NCI-H82 treated with DMSO at 0.1 percent for 48 hours (cell line): ENCODE measurements around the gene TRIO.
A peak's percentile ranks its signal among the peaks of the same experiment; 100 is the strongest.

Experiments
- DNase-seq: peaks from one replicate; lab custom pipeline; 2025; ENCODE audit not compliant: unreplicated experiment; lab: John Stamatoyannopoulos, UW

TRIO gene

DNA sequence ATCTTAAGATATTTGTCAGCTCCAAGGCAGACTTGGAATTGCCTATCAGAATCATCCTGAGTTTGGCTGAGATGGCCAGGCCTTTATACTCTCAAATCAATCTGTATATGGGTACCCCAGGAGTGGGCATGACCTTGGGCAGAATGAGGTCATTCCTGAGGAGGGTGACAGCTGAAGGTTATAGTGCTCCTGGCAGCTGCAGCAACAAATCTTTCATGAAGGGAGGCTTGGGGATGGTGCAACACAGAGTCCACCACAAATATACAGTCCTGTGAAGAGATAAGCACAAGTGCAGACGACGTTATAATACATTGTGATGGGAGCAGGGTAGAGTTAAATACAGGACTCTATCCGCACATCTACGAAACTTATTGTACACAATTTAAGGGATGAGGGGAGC lies 21.1 kb upstream of the TRIO start:
- no peak for DNase-seq

DNA sequence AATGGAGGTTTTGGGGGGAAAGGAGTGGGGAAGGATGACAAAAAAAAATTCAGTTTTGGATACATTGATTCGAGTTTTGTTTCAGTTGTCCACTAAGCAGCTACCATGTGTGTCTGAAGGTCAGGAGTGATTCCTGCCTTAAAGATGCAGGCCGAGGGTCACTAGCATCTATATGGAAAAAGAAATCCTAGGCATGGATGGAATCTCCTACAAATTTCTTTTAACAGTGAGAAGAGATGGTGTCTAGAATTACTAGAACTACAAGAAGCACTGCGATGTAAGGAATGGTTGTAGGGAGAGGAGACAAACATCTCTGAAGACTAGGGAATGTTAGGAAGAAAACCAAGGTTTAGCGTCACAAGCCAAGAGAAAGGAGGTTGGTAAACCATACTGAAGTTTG lies 19.6 kb upstream of the TRIO start:
- no peak for DNase-seq

DNA sequence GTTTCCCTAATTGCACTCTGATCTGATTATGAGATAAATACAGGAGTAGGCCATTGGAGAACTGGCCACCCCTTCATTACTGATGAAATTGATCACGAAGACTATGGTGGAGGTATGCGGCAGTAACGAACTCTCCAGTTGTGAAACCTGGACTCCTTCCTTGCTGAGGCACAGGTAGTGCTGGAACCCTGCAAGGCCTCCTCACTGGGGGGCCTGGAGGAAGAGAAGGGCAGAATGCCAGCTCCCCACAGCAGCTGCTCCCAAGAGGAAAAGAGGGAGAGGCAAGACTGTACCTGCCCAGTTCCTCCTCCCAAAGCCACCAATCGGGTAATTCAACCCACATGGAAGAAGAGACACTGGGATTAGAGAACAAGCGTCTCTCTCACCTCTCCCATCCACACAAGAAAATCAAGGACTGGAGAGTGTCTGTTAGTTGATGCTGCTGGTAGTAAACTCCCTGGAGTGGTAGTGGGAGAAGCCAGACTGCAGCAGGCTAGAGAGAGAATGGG lies 19.1 kb upstream of the TRIO start:
- no peak for DNase-seq

DNA sequence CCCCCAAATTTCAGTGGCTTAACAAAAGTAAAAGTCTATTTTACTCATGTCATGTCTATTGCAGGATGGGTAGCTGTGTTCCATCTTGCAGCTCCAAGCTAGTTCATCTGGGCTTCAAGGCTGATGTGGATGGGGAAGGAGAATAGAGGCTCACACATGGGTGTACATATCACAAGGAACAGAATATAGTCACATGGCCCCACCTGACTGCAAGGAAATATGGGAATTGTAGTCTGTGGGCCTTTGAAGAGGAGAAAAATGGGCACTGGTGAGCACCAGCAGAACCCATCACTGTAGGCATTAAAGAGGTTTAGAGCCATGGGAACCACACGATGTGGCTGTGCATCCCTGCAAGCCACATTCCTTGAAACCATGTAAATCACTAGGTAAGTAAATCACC lies 17.9 kb upstream of the TRIO start:
- DNase-seq = no peak

DNA sequence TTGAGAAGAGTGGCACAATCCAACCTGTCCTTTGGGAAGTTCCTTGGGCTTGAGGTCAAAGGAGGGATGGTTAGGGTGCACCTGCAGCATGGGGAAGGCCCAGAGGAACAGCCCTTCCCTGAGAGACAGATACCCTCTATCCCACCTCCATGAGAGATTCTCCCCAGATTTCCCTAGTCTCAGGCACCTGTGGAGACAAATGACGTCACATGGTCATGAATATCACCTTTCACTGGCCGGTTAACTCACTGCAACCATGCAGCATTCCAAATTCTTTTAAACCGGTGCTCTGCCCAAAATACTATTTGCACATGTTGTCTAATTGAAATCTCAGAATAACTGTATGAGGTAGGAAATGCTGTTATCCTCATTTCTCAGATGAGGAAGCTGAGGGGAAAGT lies 15.6 kb upstream of the TRIO start:
- no peak for DNase-seq

DNA sequence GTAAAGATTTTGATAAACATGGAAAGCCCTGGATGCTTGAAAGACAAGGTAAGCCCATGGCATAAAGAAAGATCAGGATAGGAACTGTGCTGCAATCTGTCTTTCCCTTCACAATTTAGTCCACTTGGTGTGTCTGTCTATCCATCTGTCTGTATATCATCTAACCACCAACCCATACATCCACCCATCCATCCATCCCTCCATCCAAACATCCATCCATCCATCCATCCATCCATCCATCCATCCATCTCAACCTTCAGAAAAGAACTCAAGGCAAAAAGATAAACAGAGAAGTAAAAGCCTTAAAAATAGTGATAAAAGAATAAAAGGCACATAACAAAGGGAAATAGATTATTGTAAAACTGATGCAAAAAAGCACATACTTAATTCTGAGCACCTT lies 15.1 kb upstream of the TRIO start:
- no peak for DNase-seq

DNA sequence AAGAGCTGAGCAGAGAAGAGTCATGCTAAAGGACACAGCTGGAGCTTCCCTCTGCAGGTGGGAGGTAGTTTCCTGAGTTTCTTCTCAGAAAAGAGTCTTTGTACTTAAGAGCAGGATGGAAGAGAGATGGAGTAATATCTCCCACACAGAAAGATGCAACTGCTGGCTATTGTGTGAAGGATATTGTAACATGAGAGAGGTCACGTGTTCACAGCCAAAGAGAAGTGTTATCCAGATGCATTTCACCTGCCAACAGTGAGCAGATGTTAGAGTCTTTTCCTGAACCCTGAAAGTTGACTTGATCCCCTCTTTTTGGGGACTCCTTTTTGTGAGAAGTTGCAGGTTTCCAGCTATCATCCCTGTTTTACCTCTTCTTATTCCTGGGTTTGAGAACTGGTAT lies 14.0 kb upstream of the TRIO start:
- DNase-seq = no peak

DNA sequence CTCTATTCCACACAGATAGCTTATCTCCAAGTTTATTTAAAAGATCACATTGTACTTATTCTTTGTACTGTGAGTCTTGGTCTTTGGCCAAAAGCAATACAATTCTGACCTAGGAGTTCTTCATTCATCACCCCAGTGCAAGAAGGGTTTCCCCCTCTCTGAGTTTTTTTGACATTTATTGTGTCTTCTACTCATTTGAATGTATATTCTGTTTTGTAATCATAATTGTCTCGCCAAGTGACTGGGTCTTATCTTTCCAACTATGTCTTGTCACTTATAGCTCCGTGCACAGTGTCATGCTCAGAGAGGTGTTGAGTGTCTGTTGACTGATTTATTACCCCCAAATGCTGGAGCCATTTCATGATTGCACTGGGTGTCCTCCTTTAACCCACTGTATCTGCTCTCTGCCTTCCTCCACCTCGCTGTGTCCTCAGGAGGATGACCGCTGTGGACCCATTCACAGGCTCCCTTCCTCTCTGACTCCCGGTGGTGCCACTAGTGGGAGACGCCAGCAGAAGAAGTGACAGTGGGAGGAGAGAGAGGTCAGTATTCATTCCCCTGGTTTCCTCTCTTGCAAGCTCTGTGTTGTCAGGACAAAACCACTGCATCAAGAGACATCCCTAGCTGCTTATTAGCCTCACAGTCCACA lies 11.2 kb upstream of the TRIO start:
- no peak for DNase-seq

DNA sequence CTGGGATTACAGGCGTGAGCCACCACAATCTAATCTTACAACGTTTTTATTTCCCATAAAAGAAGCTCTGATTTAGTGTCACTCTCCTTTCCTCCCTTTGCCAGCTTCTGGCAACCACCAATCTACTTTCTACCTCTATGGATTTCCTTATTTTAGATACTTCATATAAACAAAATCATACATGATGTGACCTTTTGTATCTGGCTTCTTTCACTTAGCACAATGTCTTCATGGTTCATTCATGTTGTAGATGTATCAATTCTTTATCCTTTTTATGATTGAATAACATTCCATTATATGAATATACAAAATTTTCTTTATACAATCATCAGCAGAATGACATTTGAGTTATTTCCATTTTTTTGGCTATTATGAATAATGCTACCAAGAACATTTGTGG lies 9.7 kb upstream of the TRIO start:
- DNase-seq = no peak

DNA sequence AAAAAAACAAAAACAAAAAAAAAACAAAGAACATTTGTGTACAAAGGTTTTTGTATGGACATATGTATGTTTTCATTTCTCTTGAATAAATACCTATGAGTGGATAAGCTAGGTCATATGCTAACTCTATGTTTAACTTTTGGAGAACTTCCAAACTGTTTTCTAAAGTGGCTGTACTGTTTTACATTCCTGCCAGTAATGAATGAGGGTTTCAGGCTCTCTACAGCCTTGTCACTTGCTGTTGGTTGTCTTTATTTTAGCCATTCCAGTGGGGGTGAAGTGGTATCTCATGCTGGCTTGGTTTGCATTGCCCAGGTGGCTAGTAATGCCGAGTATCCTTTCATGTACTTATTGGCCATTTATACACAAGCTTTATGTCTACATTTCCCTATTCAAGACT lies 9.1 kb upstream of the TRIO start:
- DNase-seq = no peak

DNA sequence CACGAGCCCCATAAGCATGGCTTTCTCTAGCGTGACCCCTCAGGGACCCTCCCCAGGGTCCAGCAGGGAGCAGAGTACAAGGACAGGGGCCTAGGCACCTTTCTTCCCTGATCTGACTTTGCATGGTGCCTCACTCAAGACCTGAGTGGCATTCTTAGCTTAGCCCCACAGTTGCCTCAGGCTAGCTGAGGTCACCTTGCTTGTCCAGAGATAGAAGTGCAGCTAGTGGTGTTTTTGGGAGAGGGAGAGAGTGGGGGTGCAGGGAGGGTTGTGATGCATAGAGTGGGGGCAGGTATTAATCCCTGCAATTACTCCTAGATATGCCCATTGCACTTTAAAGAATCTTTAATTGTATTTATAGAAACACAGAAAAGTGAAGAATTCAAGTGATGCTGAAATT lies 8.4 kb upstream of the TRIO start:
- no peak for DNase-seq

DNA sequence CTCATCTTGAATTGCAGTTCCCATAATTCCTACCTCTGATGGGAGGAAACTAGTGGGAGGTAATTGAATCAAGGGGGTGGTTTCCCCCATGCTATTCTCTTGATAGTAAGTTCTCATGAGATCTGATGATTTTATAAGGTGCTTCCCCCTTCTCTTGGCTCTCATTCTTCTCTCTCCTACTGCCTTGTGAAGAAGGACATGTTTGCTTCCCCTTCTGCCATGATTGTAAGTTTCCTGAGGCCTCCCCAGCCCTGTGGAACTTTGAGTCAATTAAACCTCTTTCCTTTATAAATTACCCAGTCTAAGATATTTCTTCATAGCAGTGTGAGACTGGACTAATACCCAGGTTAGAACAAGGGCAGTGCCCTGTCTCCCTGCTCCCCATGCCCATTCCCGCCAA lies 7.5 kb upstream of the TRIO start:
- no peak for DNase-seq

DNA sequence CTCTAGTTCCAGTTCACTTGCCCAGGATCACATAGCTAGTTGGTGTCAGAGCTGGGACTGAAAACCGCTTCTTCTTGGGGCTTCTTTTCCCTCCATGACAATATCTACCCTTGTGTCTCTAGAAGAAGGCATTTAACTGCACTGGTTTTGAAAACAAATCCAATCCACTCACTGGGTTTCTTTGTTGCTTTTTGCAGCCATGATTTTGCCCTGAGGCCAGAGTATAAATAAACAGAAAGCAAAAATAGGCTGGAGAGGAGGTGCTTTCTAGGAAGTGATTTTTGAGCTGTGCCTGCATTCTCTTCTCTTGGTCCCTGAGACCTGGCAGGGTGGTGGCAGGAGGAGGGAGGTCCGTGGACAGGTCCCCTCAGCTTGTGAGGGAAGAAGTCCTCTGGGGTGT lies 6.9 kb upstream of the TRIO start:
- no peak for DNase-seq

DNA sequence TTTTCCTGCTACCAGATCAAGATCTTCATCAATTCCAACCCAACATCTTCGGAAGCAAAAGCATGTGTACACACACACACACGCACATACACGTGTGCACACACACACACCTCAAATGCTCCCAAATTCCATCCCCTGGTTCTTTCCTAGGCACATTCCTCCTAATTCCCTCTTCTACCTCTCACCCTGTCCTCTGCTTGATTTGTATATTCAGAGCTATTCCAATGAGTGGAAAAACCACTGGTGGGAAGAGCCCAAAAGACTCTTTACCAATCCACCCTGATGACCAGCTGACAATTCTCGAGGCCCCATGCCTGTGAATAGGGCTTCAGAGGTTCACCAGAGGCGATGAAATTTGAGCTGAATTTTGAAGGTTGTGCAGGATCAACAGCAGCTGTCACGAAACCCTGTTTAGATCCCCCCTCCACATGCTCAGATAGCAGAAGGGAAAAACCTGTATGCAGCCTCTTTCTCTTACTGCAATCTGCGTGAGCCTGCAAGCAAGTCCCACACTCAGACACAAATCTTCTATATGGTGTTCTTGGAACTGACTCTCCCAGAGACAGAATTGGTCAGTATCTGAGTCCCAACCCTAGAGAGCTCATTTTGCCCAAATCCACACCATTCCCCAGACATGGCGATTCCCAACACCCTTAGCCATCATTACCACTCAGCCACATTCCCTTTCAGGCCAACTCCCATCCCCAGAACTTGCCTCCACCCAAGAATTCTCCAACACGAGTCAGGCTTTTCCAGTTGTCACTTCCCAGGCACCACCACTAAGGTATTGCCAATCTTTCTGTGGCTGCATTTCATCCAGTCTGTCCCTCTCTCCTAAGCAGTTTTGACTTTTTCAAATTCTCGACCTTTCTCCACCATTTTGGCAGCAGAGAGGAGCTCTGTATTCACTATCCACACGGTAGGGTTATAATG lies 4.3 kb upstream of the TRIO start:
- DNase-seq = peak; percentile 77

DNA sequence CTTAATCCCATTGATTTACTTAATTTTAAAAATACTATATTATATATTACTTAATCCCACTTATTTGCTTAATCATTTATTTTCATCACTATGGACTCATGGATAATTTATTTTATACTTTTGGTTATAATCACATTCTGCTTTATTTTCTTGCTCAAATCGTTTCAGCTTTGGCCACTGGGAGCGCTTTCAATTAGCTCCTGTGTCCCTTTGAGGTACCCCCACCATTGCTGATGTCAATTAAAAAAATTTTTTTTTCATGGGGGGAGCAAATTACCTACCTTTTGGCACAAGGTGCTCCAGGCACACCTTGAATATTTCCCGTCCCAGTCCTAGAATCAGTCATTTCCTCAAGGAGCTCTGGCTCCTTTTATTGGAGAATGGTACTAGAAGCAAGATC lies 1.4 kb upstream of the TRIO start:
- no peak for DNase-seq

DNA sequence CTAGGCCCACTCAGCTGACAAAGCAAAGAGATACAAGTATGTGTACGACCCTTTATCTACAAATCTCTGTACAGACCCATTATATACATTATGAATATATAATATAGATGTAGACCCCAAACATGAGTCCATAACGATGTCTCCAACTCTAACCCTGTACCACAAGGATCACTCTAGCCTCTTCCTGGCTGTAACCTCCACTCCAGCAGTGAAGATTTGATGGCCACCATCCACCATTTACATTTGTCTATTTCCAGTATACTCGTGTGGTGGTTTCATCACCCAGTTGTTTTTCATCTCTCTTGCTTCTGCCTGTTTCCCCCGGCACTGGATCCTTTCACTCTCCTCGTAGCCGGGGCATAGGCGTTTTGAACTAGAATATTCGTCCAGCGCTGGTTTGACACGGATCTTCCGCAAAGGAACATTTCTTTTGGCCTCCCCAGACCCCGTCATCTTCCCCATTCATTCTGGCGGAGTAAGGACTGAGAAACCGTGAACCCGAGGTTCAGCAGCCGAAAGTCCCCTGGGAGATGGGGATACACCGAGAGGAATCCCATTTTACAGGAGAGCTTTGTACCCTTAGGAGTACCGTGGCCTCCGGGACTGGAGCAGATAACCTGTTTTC lies 828 bp upstream of the TRIO start:
- no peak for DNase-seq

DNA sequence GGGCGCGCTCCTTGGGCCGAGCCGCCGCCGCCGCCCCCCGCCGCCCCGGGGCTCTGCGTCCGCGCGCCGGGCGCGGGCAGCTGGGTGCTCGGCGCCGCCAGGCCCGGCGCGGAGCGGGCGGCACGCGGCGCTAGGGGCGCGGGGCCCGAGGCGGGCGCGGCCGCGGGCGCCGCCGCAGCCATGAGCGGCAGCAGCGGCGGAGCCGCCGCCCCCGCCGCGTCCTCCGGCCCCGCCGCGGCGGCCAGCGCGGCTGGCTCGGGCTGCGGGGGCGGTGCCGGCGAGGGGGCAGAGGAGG lies 351 bp downstream of the TRIO start:
- no peak for DNase-seq

DNA sequence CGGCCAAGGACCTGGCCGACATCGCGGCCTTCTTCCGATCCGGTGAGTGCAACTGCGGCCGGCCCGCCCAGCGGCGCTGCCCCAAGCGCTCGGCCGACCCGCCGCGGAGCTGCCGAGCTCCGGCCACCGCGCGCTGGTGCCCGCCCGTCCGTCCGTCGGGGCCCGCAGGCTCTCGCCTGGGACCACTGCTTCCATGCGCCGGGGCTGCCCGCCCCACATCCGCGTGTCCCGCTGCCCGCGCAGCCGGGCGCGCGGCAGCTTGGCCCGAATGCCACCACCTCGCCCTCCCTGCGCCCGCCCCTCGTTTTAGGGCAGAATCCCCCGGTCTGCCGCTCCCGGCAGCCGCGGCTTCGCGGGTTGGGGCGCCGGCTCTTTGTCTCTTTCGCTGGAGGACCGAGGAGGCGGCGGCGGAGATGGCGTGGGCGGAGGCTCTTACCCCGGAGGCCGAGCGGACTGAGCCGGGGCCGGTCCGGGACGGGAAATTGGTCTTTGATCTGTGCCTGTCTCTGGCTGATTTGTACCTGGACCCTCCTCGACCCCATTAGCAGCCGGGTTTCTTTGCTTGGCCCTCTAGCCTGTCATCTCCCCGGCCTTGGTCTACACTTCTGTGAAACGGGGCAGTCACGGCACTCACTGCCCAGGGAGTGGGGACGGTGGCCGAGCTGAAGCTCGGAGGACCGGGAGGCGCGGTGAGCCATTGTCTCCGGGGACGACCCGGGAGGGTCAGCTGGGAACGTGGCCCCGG lies 871 bp downstream of the TRIO start:
- DNase-seq = no peak

DNA sequence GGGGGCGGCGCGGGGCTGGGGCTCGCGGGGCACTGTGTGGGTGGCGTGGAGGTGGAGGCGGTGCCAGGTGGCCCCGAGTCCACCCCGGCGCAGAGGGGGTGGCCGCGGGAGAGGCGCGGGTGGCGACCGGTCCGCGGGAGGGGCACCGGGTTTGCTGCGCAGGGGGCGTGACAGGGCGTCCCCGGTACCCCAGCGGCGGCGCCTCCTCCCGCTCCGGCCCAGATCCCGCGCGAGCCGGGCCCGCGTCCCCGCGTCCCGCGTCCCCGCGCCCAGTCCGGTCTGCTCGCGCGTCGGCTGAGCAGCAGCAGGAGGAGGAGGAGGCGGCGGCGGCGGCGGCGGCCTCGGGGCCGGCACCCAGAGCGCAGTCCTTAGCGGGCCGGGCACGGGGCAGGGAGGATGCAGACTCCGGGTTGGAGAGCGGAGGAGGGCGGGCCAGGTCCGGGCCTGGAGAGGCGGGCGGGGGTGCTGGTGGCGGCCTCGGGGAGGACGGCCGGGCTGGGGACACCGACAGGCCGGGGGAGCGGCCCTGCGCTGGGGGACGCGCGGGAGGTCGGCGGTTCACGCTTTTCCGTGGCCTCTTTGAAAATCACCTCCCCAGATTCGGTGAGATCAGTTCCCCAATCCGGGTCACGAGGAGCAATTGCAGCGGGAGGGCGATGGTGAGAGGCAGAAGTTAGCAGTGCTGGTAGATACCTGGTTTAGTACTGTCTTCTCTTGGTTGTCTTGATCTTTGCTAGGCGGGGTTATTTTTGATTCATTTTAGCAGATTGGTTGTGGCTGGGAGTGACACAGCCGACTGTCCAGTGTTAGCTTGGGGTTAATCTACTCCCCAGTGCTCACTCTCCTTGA lies 1.7 kb downstream of the TRIO start:
- DNase-seq = peak; percentile 14

DNA sequence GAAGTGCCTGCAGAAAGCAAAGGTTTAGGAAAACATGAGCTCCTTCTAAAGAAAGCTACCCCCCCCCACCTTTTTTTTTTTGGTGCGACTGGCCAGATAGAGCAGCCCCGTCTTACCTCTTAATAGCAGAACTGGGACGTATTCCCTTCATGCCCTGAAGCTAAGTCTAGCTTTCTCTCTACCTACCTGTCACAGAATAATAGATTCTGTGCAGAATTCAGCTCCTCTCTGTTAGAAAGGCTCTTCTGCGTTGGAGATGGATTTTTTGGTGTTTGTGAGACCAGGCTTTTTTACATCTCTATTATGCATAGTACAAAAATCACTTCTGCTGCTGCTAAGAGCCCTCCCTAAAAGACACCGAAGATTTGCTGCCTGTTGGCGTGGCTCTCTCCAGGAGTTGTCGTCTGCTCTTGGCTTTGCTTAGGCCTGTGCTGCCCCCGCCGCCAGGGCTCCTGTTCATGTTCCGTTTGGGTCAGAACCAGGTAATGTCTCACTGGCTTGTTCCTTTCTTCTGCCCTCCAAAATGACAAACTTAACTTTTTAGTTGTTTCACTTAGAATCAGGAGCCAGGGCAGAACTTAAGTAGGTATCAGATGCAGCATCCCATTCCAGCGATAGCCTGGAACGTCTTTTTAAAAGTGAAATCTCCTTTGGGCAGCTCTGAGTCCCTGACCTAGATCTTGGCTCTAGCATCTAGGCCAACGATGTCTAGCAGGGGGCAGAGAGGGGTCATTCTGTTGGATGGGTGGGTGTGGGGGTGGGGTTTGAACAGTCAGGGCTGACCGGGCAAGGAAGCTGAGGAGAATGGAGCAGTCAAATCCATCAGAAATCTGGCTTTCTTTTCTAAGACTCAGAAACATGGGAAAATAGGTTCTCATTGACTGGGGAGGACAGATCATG lies 2.5 kb downstream of the TRIO start:
- no peak for DNase-seq
